Measurements from ENCODE around the gene CCN5.
"Not testable (repeated sequence)": the region's sequence is repeated elsewhere in the genome, so short reads cannot be mapped to it uniquely, and the experiment has no call there.

The CCN5 gene

GRCh38 chr20:44695295-44695673 lies 19.9 kb upstream of the CCN5 start:
- DNase-seq: no peak

- no peak for DNase-seq
Observed at GRCh38 chr20:44695674-44696300, 19.4 kb upstream of the CCN5 start.

GRCh38 chr20:44696315-44696714 lies 18.9 kb upstream of the CCN5 start:
- DNase-seq: no peak

GRCh38 chr20:44697041-44697440 lies 18.1 kb upstream of the CCN5 start:
- DNase-seq: not testable (repeated sequence)

GRCh38 chr20:44698351-44698750 lies 16.8 kb upstream of the CCN5 start:
- DNase-seq: no peak

GRCh38 chr20:44700306-44700705 lies 14.9 kb upstream of the CCN5 start:
- no peak for DNase-seq

GRCh38 chr20:44701118-44701857 lies 13.9 kb upstream of the CCN5 start:
- no peak for DNase-seq

- DNase-seq: no peak
Observed at GRCh38 chr20:44701858-44702256, 13.3 kb upstream of the CCN5 start.

- peak; percentile 93 for DNase-seq
Observed at GRCh38 chr20:44702776-44703175, 12.4 kb upstream of the CCN5 start.

- DNase-seq: no peak
Observed at GRCh38 chr20:44703183-44703925, 11.8 kb upstream of the CCN5 start.

- no peak for DNase-seq
Observed at GRCh38 chr20:44703956-44704488, 11.1 kb upstream of the CCN5 start.

GRCh38 chr20:44704551-44704971 lies 10.6 kb upstream of the CCN5 start:
- DNase-seq: no peak

- no peak for DNase-seq
Observed at GRCh38 chr20:44705364-44706094, 9.6 kb upstream of the CCN5 start.

- peak; percentile 72 for DNase-seq
Observed at GRCh38 chr20:44706301-44707017, 8.7 kb upstream of the CCN5 start.

GRCh38 chr20:44707018-44707579 lies 8.1 kb upstream of the CCN5 start:
- DNase-seq: no peak

- DNase-seq: no peak
Observed at GRCh38 chr20:44709380-44709779, 5.8 kb upstream of the CCN5 start.

GRCh38 chr20:44709797-44710196 lies 5.4 kb upstream of the CCN5 start:
- no peak for DNase-seq

GRCh38 chr20:44711237-44711636 lies 3.9 kb upstream of the CCN5 start:
- DNase-seq: no peak

- no peak for DNase-seq
Observed at GRCh38 chr20:44714102-44714700, 968 bp upstream of the CCN5 start.

- DNase-seq: no peak
Observed at GRCh38 chr20:44715499-44716308, 535 bp downstream of the CCN5 start.
